SU-DHL-6 (cell line): Measurements from ENCODE around the gene FRMD4B.

Source experiments
- H2AFZ ChIP-seq: fragments of 200-600 bp; sonication (generic); 2 replicates; pipeline ENCODE4 v1.6.1; 2014; ENCODE audit warnings: low read depth, mild to moderate bottlenecking, moderate library complexity, mixed read lengths, antibody characterized with exemption, low read length; ENCODE audit not compliant: severe bottlenecking
- H3F3A ChIP-seq: fragments of 200-600 bp; shearing (Covaris generic); 2 replicates; pipeline ENCODE4 v1.6.0; 2016; ENCODE audit warnings: antibody characterized with exemption, mild to moderate bottlenecking; ENCODE audit not compliant: insufficient read depth
- H3K27ac ChIP-seq: fragments of 200-600 bp; sonication (generic); 2 replicates; pipeline ENCODE4 v1.5.1; 2016; ENCODE audit warnings: low read depth, mild to moderate bottlenecking, low read length, moderate library complexity, mixed read lengths
- H3K27me3 ChIP-seq: fragments of 200-600 bp; sonication (generic), shearing (Covaris generic); 2 replicates; pipeline ENCODE4 v1.6.0; 2014; ENCODE audit warnings: mild to moderate bottlenecking, low read length
- H3K36me3 ChIP-seq: fragments of 200-600 bp; sonication (generic); 2 replicates; pipeline ENCODE4 v1.6.1; 2014; ENCODE audit warnings: mild to moderate bottlenecking, low read length, mixed read lengths
- H3K4me2 ChIP-seq: fragments of 300-600, 200-600 bp; shearing (Covaris generic), sonication (generic); 2 replicates; pipeline ENCODE4 v1.6.0; 2014; ENCODE audit warnings: low read length, low read depth, mild to moderate bottlenecking; ENCODE audit not compliant: poor library complexity, severe bottlenecking
- H3K4me3 ChIP-seq: fragments of 200-600 bp; sonication (generic); 2 replicates; pipeline ENCODE4 v1.5.1; 2014; ENCODE audit warnings: antibody characterized with exemption, low read length, mild to moderate bottlenecking, mixed read lengths; ENCODE audit not compliant: insufficient read depth, poor library complexity, severe bottlenecking
- H3K79me2 ChIP-seq: fragments of 200-600 bp; sonication (generic); 2 replicates; pipeline ENCODE4 v1.6.1; 2014; ENCODE audit warnings: mild to moderate bottlenecking, low read length, moderate library complexity; ENCODE audit not compliant: insufficient read depth
- H3K9ac ChIP-seq: fragments of 200-600 bp; sonication (generic); 2 replicates; pipeline ENCODE4 v1.7.0; 2014; ENCODE audit warnings: mild to moderate bottlenecking, low read length
- H3K9me2 ChIP-seq: fragments of 200-600 bp; sonication (generic); replicated peaks from 2 replicates; pipeline ENCODE4 v1.6.1; 2014; ENCODE audit warnings: low read length; ENCODE audit not compliant: insufficient read depth
- H3K9me3 ChIP-seq: fragments of 200-600 bp; sonication (generic); 2 replicates; pipeline ENCODE4 v1.6.1; 2014; ENCODE audit warnings: low read length, mixed read lengths; ENCODE audit not compliant: insufficient read depth
- H4K20me1 ChIP-seq: fragments of 200-600 bp; sonication (generic); 2 replicates; pipeline ENCODE4 v1.6.1; 2014; ENCODE audit warnings: low read depth, mild to moderate bottlenecking, antibody characterized with exemption, low read length, moderate library complexity, mixed read lengths
- EZH2phosphoT487 ChIP-seq: fragments of 200-600 bp; sonication (generic), shearing (Covaris generic); conservative IDR thresholded peaks from 2 replicates; pipeline ENCODE4 v1.6.1; 2018; ENCODE audit warnings: mild to moderate bottlenecking, antibody characterized with exemption, low read length, moderate library complexity, mixed read lengths
- TF ChIP-seq, protein P1 (sequence below): fragments of 200-600 bp; sonication (generic); IDR thresholded peaks from one replicate; pipeline ENCODE4 v1.5.1; 2017; ENCODE audit warnings: antibody characterized with exemption, mild to moderate bottlenecking, low read length, moderate library complexity; ENCODE audit not compliant: insufficient read depth, poor library complexity, severe bottlenecking

The FRMD4B gene

DNA sequence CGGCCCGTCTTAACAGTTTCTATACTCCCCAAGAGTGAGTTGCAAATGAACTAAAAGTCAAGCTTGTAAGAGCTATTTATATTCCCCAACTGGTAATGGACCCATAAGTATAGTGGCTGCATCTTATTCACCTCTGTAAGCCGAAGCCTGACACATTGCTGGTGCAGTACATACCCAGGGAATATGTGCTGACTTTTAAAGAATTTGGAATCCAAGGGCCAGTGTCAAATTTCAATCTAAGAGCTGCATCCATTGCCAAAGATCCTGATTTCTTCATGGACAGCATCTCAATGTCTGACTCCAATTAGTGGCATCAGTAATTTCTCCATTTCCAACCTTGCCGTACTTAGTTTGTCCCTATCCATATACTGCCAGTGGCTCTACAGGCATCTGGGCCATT, 42.0 kb downstream of the FRMD4B start:
- H3K27ac ChIP-seq, result no peak overlapping the region
- H3K79me2 ChIP-seq, result no peaks in the 10 kb centered on the region
- no peak overlapping the region for H3K4me2 ChIP-seq
- no peaks in the 10 kb centered on the region for H3K9me3 ChIP-seq
- no peaks in the 10 kb centered on the region for H3K27me3 ChIP-seq
- TF ChIP-seq, protein P1, sequence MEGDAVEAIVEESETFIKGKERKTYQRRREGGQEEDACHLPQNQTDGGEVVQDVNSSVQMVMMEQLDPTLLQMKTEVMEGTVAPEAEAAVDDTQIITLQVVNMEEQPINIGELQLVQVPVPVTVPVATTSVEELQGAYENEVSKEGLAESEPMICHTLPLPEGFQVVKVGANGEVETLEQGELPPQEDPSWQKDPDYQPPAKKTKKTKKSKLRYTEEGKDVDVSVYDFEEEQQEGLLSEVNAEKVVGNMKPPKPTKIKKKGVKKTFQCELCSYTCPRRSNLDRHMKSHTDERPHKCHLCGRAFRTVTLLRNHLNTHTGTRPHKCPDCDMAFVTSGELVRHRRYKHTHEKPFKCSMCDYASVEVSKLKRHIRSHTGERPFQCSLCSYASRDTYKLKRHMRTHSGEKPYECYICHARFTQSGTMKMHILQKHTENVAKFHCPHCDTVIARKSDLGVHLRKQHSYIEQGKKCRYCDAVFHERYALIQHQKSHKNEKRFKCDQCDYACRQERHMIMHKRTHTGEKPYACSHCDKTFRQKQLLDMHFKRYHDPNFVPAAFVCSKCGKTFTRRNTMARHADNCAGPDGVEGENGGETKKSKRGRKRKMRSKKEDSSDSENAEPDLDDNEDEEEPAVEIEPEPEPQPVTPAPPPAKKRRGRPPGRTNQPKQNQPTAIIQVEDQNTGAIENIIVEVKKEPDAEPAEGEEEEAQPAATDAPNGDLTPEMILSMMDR, result no peak
- TF ChIP-seq EZH2phosphoT487, result no peak
- no peak overlapping the region for H3K4me3 ChIP-seq
- H3K9ac ChIP-seq, result no peak overlapping the region
- H2AFZ ChIP-seq, result no peak overlapping the region
- H3K9me2 ChIP-seq, result no peaks in the 10 kb centered on the region
- H3K36me3 ChIP-seq, result no peaks in the 10 kb centered on the region
- no peaks in the 10 kb centered on the region for H3F3A ChIP-seq
- no peaks in the 10 kb centered on the region for H4K20me1 ChIP-seq

DNA sequence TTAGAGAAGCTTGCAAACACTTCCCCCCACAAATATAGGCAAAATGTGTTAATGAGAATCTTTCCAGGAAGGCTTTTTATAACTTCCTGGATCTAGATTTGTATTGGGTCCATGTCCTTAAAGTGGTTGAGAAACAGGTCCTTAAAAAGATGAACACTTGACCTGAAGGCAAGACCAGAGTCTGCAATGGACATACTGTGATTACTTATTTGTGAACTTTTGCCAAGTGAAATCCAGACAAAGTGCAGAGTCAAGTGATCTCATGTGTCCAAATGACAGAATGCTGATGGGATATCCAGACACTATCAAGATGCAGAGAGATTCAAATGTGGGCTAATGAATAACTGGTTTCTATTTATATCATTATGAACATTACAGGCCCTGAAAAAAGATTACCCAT, 43.8 kb downstream of the FRMD4B start:
- H3K36me3 ChIP-seq, result no peaks in the 10 kb centered on the region
- H4K20me1 ChIP-seq, result no peaks in the 10 kb centered on the region
- H3K9ac ChIP-seq, result no peak overlapping the region

DNA sequence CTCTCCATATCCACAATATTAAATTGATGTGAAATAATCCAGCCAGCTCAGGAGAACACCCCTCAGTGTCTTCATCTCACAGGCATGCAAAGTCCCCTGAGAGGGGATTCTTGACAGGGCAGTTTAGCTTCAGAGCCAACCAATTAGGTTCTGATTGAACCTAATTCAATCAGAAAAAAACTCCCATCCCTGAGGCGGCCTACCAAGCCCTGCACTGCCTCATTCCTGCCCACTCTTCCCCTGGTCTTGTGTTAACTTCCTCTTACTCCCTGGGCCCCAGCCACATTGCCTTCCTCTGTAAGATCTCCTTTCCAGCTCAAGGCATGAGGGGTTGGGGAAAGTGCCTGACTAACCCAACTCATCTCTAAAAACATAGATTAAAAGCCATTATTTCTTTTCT, 46.1 kb downstream of the FRMD4B start:
- Histone ChIP-seq H3K9me2 (no peaks in the 10 kb centered on the region), H3K9ac (no peak overlapping the region), H4K20me1 (no peaks in the 10 kb centered on the region), H3K4me2 (no peak overlapping the region), H3K27ac (no peak overlapping the region), H3K4me3 (no peak overlapping the region), H3F3A (no peaks in the 10 kb centered on the region), H3K79me2 (no peaks in the 10 kb centered on the region), H3K27me3 (no peaks in the 10 kb centered on the region), H3K9me3 (no peaks in the 10 kb centered on the region), H2AFZ (no peak overlapping the region), H3K36me3 (no peaks in the 10 kb centered on the region)
- no peak for TF ChIP-seq EZH2phosphoT487
- TF ChIP-seq, protein P1, result no peak

More for the DNA sequence above, 43.8 kb downstream of the FRMD4B start:
- H2AFZ ChIP-seq, result no peak overlapping the region
- no peak for TF ChIP-seq EZH2phosphoT487
- TF ChIP-seq, protein P1, result no peak
- no peak overlapping the region for H3K4me2 ChIP-seq
- H3F3A ChIP-seq, result no peaks in the 10 kb centered on the region
- no peaks in the 10 kb centered on the region for H3K9me2 ChIP-seq
- H3K9me3 ChIP-seq, result no peaks in the 10 kb centered on the region
- no peak overlapping the region for H3K4me3 ChIP-seq
- H3K79me2 ChIP-seq, result no peaks in the 10 kb centered on the region
- H3K27me3 ChIP-seq, result no peaks in the 10 kb centered on the region
- H3K27ac ChIP-seq, result no peak overlapping the region
